GM12878 (cell line): Measurements from ENCODE around the gene TMEM63B. TPM values are rescaled to one million over a fixed set of nuclear protein-coding genes. Genes with fewer than 3 reads are reported as not detected.

Experiments used
- BCL11A ChIP-seq: IDR thresholded peaks from 2 replicates; pipeline ENCODE4 v1.6.1; 2011; ENCODE audit warnings: low read depth, low read length
- CHD2 ChIP-seq: IDR thresholded peaks from 2 replicates; pipeline ENCODE4 v1.6.1; 2011; ENCODE audit warnings: low read depth, low read length, improper control_type of control experiment, borderline replicate concordance
- CTCF ChIP-seq, 3 experiments: IDR thresholded peaks in 2 of 3; conservative IDR thresholded peaks in 1 of 3; 2 replicates each; pipeline ENCODE4 v1.5.1; 2011; ENCODE audit warnings: low read depth in 3 of 3, low read length in 3 of 3, mild to moderate bottlenecking in 3 of 3, control low read depth in 2 of 3, moderate library complexity in 2 of 3, inconsistent platforms in 1 of 3, mixed read lengths in 1 of 3; ENCODE audit not compliant: control insufficient read depth in 2 of 3, insufficient read depth in 1 of 3; ENCODE audit errors: extremely low read depth in 1 of 3
- EED ChIP-seq: sonication (generic); IDR thresholded peaks from 2 replicates; pipeline ENCODE4 v1.6.1; 2016; ENCODE audit warnings: antibody characterized with exemption, low read depth
- ESRRA ChIP-seq: IDR thresholded peaks from 2 replicates; pipeline ENCODE4 v1.6.1; 2012; ENCODE audit warnings: mild to moderate bottlenecking, low read length, improper control_type of control experiment
- KAT2A ChIP-seq: conservative IDR thresholded peaks from 2 replicates; pipeline ENCODE4 v1.6.1; 2011; ENCODE audit warnings: low read depth, low read length; ENCODE audit not compliant: control insufficient read depth
- RELB ChIP-seq: fragments of 450-650 bp; IDR thresholded peaks from 2 replicates; pipeline ENCODE4 v1.6.1; 2017; ENCODE audit warnings: low read depth, mild to moderate bottlenecking, moderate library complexity
- RUNX3 ChIP-seq: IDR thresholded peaks from 2 replicates; pipeline ENCODE4 v1.6.1; 2012; ENCODE audit warnings: low read length, inconsistent platforms
- SREBF1 ChIP-seq: IDR thresholded peaks from 2 replicates; pipeline ENCODE4 v1.6.1; 2012; ENCODE audit warnings: mild to moderate bottlenecking, low read length
- SRF ChIP-seq, 2 experiments: IDR thresholded peaks; 2 replicates each; pipeline ENCODE4 v1.6.1; 2011; ENCODE audit warnings: low read depth in 2 of 2, low read length in 2 of 2, mild to moderate bottlenecking in 1 of 2, moderate library complexity in 1 of 2
- TAF1 ChIP-seq: IDR thresholded peaks from 2 replicates; pipeline ENCODE4 v1.6.1; 2011; ENCODE audit warnings: mild to moderate bottlenecking, low read depth, low read length, borderline replicate concordance
- polyA plus RNA-seq, 11 experiments: library from polyadenylated mRNA; depleted of rRNA in 4 of 11; unstranded in 6 of 11; stranded (reverse) in 5 of 11; fragments of >200 nt; fragmentation: Nextera tagmentation in 4 of 11; fragmentation: Illumina TruSeq in 1 of 11; extraction: Ambion mirVana in 4 of 11; extraction: Trizol in 1 of 11; gene quantifications; 1 replicate in 1 of 11; 2 replicates in 10 of 11; pipeline versions ENCODE4 v1.2.1 to v1.2.3, GENCODE V29; 2011 to 2016; ENCODE audit warnings: inconsistent platforms in 2 of 11, missing spikeins in 2 of 11, low read depth in 1 of 11
- total RNA-seq, 4 experiments: library from RNA; depleted of rRNA in 3 of 4; stranded (reverse); fragments of >200 nt in 3 of 4; fragmentation: Illumina TruSeq in 1 of 4; extraction: Trizol in 1 of 4; gene quantifications; 2 replicates each; pipeline versions ENCODE4 v1.2.1 to v1.2.3, GENCODE V29; 2013 to 2021

Gene TMEM63B
- total and polyA plus RNA-seq, 10 of the 15 experiments (the other 5 are each of a cell fraction or from before 2014, with no cell fraction given): 0.09 to 15.0 (median 7.1) TPM; not detected in 1

GRCh38 chr6:44080561-44081521, 46.5 kb upstream of the TMEM63B start (continued):
- TF ChIP-seq EED (peak; percentile 33), CTCF (IDR thresholded peaks at IDR 0.05 in 2 of 3, conservative IDR thresholded peaks at IDR 0.05 in 1 of 3; ENCODE audit: control insufficient read depth in 2 of 3, extremely low read depth in 1 of 3, insufficient read depth in 1 of 3, low read depth in 3 of 3, low read length in 3 of 3) (no peak), CHD2 (no peak), ESRRA (no peak), RUNX3 (peak; percentile 50; the same call in 1 of the 2 replicates), BCL11A (no peak), KAT2A (no peak), SREBF1 (no peak), SRF (IDR thresholded peaks at IDR 0.05; ENCODE audit: low read depth in 2 of 2, low read length in 2 of 2) (0 out of 4 replicates have a peak, but pooled peaks of 1 of the 2 experiments have one; percentile 29), TAF1 (no peak), RELB (peak; percentile 81)
